ENCODE data around the gene XYLT1. TPM values are rescaled to one million over a fixed set of nuclear protein-coding genes. Genes with fewer than 3 reads are reported as not detected.

Gene XYLT1
- total and polyA plus RNA-seq, 7 donors, result 0.67 to 2.5 (median 1.7) TPM

- H3K4me3 ChIP-seq, result no peak overlapping the region
- intact Hi-C loops (cut with DNase I), result no loop called here
- no peak for TF ChIP-seq CTCF (IDR thresholded peaks at IDR 0.05)
- no peaks in the 10 kb centered on the region for H3K36me3 ChIP-seq (ENCODE audit: insufficient read depth in 1 of 2, low read depth in 1 of 2)
- no peak overlapping the region for H3K27ac ChIP-seq
- ATAC-seq (no peak), DNase-seq (no peak)
- H3K9me3 ChIP-seq, result no peaks in the 10 kb centered on the region
- peaks cover 23% of the 10 kb centered on the region for H3K4me1 ChIP-seq
- 98 to 99% (median 99%) methylated on average over 3 of the region's 3 CpGs for WGBS, 3 donors
- no peaks in the 10 kb centered on the region for H3K27me3 ChIP-seq (ENCODE audit: insufficient read depth in 3 of 3, low read length in 2 of 3)
Measured at GRCh38 chr16:17373533-17373932, 97.2 kb downstream of the XYLT1 start.

GRCh38 chr16:17372386-17372785 is 98.4 kb downstream of the XYLT1 start:
- TF ChIP-seq CTCF (IDR thresholded peaks at IDR 0.05), result no peak
- intact Hi-C loops (cut with DNase I), result no loop called here
- WGBS, 3 donors, result 81 to 86% (median 85%) methylated on average over 5 of the region's 5 CpGs
- no peak overlapping the region for H3K27ac ChIP-seq
- no peaks in the 10 kb centered on the region for H3K9me3 ChIP-seq
- ATAC-seq (no peak), DNase-seq (no peak)
- no peaks in the 10 kb centered on the region for H3K36me3 ChIP-seq (ENCODE audit: insufficient read depth in 1 of 2, low read depth in 1 of 2)
- no peak overlapping the region for H3K4me3 ChIP-seq
- no peaks in the 10 kb centered on the region for H3K27me3 ChIP-seq (ENCODE audit: insufficient read depth in 3 of 3, low read length in 2 of 3)
- H3K4me1 ChIP-seq, result peaks cover 12% of the 10 kb centered on the region

DNA sequence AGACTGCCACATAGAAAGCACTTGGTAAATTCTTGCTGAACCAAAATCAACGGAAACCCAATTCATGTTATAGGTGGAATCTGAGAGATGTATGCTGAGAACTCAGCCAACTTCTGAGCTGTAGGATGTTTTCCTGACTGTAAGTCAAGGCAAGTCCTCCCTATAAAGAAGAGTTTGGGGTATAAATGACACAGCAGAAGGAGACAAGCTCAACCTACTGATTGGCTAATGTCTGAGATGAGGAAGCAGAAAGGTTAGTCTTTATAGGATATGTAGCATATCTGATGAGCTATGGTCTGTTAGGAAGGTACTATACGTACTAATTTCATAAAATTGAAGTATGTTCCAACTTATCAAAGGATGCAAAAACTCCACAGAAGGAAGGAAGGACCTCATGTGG is 99.5 kb downstream of the XYLT1 start:
- H3K4me1 ChIP-seq, result peaks cover 5% of the 10 kb centered on the region
- H3K4me3 ChIP-seq, result no peak overlapping the region
- DNase-seq (no peak), ATAC-seq (no peak)
- H3K27ac ChIP-seq, result no peak overlapping the region
- no peaks in the 10 kb centered on the region for H3K9me3 ChIP-seq
- no peaks in the 10 kb centered on the region for H3K36me3 ChIP-seq (ENCODE audit: insufficient read depth in 1 of 2, low read depth in 1 of 2)
- TF ChIP-seq CTCF (IDR thresholded peaks at IDR 0.05), result no peak
- no peaks in the 10 kb centered on the region for H3K27me3 ChIP-seq (ENCODE audit: insufficient read depth in 3 of 3, low read length in 2 of 3)
- 89 to 98% (median 94%) methylated on average over 2 of the region's 2 CpGs for WGBS, 3 donors
- intact Hi-C loops (cut with DNase I), result no loop called here

- Histone ChIP-seq H3K27me3 (ENCODE audit: insufficient read depth in 3 of 3, low read length in 2 of 3) (no peaks in the 10 kb centered on the region), H3K27ac (no peak overlapping the region), H3K36me3 (ENCODE audit: insufficient read depth in 1 of 2, low read depth in 1 of 2) (no peaks in the 10 kb centered on the region), H3K4me1 (peaks cover 5% of the 10 kb centered on the region), H3K4me3 (no peak overlapping the region), H3K9me3 (no peaks in the 10 kb centered on the region)
- intact Hi-C loops (cut with DNase I), result no loop called here
- no peak for TF ChIP-seq CTCF (IDR thresholded peaks at IDR 0.05)
- ATAC-seq (no peak), DNase-seq (no peak)
- WGBS, 3 donors, result 32 to 50% (median 44%) methylated on average over 4 of the region's 4 CpGs
Measured at GRCh38 chr16:17370731-17371285, 100.0 kb downstream of the XYLT1 start.

GRCh38 chr16:17370223-17370707 is 100.5 kb downstream of the XYLT1 start:
- no peak overlapping the region for H3K27ac ChIP-seq
- no peaks in the 10 kb centered on the region for H3K27me3 ChIP-seq (ENCODE audit: insufficient read depth in 3 of 3, low read length in 2 of 3)
- H3K4me1 ChIP-seq, result peaks cover 5% of the 10 kb centered on the region
- intact Hi-C loops (cut with DNase I), result no loop called here
- H3K9me3 ChIP-seq, result no peaks in the 10 kb centered on the region
- DNase-seq (no peak), ATAC-seq (peak in 2 of 4 donors; percentile 43 to 61)
- 57 to 67% (median 61%) methylated on average over 13 of the region's 13 CpGs for WGBS, 3 donors
- H3K4me3 ChIP-seq, result no peak overlapping the region
- no peak for TF ChIP-seq CTCF (IDR thresholded peaks at IDR 0.05)
- H3K36me3 ChIP-seq (ENCODE audit: insufficient read depth in 1 of 2, low read depth in 1 of 2), result no peaks in the 10 kb centered on the region

All from psoas muscle (tissue), 8 donors.